H1 (cell line): ENCODE results near the gene CITED4. TPM values are rescaled to one million over a fixed set of nuclear protein-coding genes. Genes with fewer than 3 reads are reported as not detected.

Experiments used
- CTCF ChIA-PET: fragments of 300-600 bp; sonication (Branson Sonifier 250); formaldehyde crosslinking; loops from one replicate; lab custom pipeline; 2021; ENCODE audit not compliant: partially characterized antibody; lab: Charles Lee
- POLR2A ChIA-PET: fragments of 300-600 bp; sonication (Branson Sonifier 250); formaldehyde crosslinking; loops from one replicate; lab custom pipeline; 2021; ENCODE audit warnings: inconsistent platforms; ENCODE audit not compliant: partially characterized antibody; lab: Charles Lee
- DNase-seq, 2 experiments: peaks; one replicate each; pipeline versions ENCODE4 v3.0.0 to v3.0.0-alpha.2; 2010 to 2022; ENCODE audit warnings: low spot score in 2 of 2, low read depth in 1 of 2, mixed read lengths in 1 of 2
- FAIRE-seq: peaks from 2 replicates; lab custom pipeline; 2011; peaks lifted over from hg19 to GRCh38; lab: Jason Lieb, UNC
- H2AFZ ChIP-seq: 2 replicates; pipeline ENCODE4 v1.8.1; 2012; ENCODE audit warnings: low read length, inconsistent platforms
- H2AK5ac ChIP-seq: 2 replicates; pipeline ENCODE4 v1.6.1; 2013; ENCODE audit warnings: low read depth, low read length
- H2BK120ac ChIP-seq: replicated peaks from 2 replicates; pipeline ENCODE3; 2013; ENCODE audit warnings: low read depth, low read length, inconsistent platforms
- H2BK12ac ChIP-seq: 2 replicates; pipeline ENCODE4 v1.6.1; 2013; ENCODE audit warnings: low read depth, low read length
- H2BK15ac ChIP-seq: 2 replicates; pipeline ENCODE4 v1.6.1; 2013; ENCODE audit warnings: low read length
- H2BK20ac ChIP-seq: 2 replicates; pipeline ENCODE4 v1.6.1; 2013; ENCODE audit warnings: low read length
- H2BK5ac ChIP-seq: 2 replicates; pipeline ENCODE4 v1.6.1; 2013; ENCODE audit warnings: low read depth, low read length
- H3K14ac ChIP-seq: 2 replicates; pipeline ENCODE4 v1.6.1; 2013; ENCODE audit warnings: inconsistent platforms; ENCODE audit not compliant: insufficient read length
- H3K18ac ChIP-seq: 2 replicates; pipeline ENCODE4 v1.6.1; 2013; ENCODE audit warnings: low read length; ENCODE audit errors: extremely low read depth
- H3K23ac ChIP-seq: 2 replicates; pipeline ENCODE4 v1.6.1; 2013; ENCODE audit warnings: inconsistent platforms; ENCODE audit not compliant: insufficient read length
- H3K23me2 ChIP-seq: 2 replicates; pipeline ENCODE4 v1.6.1; 2013; ENCODE audit warnings: low read depth, low read length
- H3K27ac ChIP-seq: 2 replicates; pipeline ENCODE4 v1.6.1; 2011; ENCODE audit warnings: low read depth, low read length, inconsistent platforms
- H3K27me3 ChIP-seq, 4 experiments: replicated peaks in 1 of 4; 1 replicate in 1 of 4; 2 replicates in 3 of 4; pipeline versions ENCODE4 v1.6.1 to v1.8.1; 2011 to 2013; ENCODE audit warnings: low read length in 3 of 4, mild to moderate bottlenecking in 3 of 4, inconsistent platforms in 2 of 4, mixed read lengths in 2 of 4, moderate library complexity in 1 of 4; ENCODE audit not compliant: control insufficient read depth in 3 of 4, insufficient read depth in 3 of 4; ENCODE audit errors: extremely low read depth in 1 of 4
- H3K36me3 ChIP-seq, 4 experiments: 2 replicates each; pipeline versions ENCODE4 v1.6.1 to v1.8.1; 2011 to 2013; ENCODE audit warnings: mild to moderate bottlenecking in 4 of 4, low read length in 3 of 4, moderate library complexity in 2 of 4, control low read depth in 1 of 4, inconsistent platforms in 1 of 4; ENCODE audit not compliant: insufficient read depth in 4 of 4, control insufficient read depth in 2 of 4
- H3K4ac ChIP-seq: replicated peaks from 2 replicates; pipeline ENCODE3; 2013; ENCODE audit warnings: low read length, low read depth, mixed read lengths, inconsistent platforms; ENCODE audit not compliant: insufficient read length
- H3K4me1 ChIP-seq, 4 experiments: replicated peaks in 1 of 4; 1 replicate in 1 of 4; 2 replicates in 3 of 4; pipeline versions ENCODE4 v1.6.1 to v1.8.1; 2011 to 2013; ENCODE audit warnings: low read length in 3 of 4, inconsistent platforms in 2 of 4, mixed read lengths in 1 of 4; ENCODE audit not compliant: insufficient read depth in 4 of 4, control insufficient read depth in 3 of 4
- H3K4me2 ChIP-seq, 2 experiments: 2 replicates each; pipeline versions ENCODE4 v1.6.1 to v1.8.1; 2011 to 2013; ENCODE audit warnings: low read depth in 2 of 2, low read length in 2 of 2, control low read depth in 1 of 2, inconsistent platforms in 1 of 2, mild to moderate bottlenecking in 1 of 2; ENCODE audit not compliant: insufficient read depth in 1 of 2
- H3K4me3 ChIP-seq, 4 experiments: fragments of 200-600, 300-600 bp in 1 of 4; sonication (generic), shearing (Covaris generic), sonication (Bioruptor Twin) in 1 of 4; 2 replicates each; pipeline versions ENCODE4 v1.5.1 to v1.8.1; 2011 to 2016; ENCODE audit warnings: low read length in 4 of 4, low read depth in 3 of 4, control low read depth in 2 of 4, inconsistent platforms in 2 of 4, mild to moderate bottlenecking in 2 of 4, mixed read lengths in 1 of 4, moderate library complexity in 1 of 4; ENCODE audit not compliant: insufficient read depth in 2 of 4; ENCODE audit errors: extremely low read depth in 1 of 4
- H3K56ac ChIP-seq: replicated peaks from 2 replicates; pipeline ENCODE3; 2013; ENCODE audit warnings: low read depth, mild to moderate bottlenecking, mixed read lengths, low read length, inconsistent platforms; ENCODE audit not compliant: insufficient read length
- H3K79me1 ChIP-seq: 2 replicates; pipeline ENCODE4 v1.6.1; 2013; ENCODE audit warnings: low read depth, low read length, control low read depth
- H3K79me2 ChIP-seq, 2 experiments: 2 replicates each; pipeline versions ENCODE4 v1.6.1 to v1.8.1; 2012 to 2013; ENCODE audit warnings: low read length in 2 of 2, mild to moderate bottlenecking in 2 of 2, inconsistent platforms in 1 of 2; ENCODE audit not compliant: insufficient read depth in 2 of 2, control insufficient read depth in 1 of 2
- H3K9ac ChIP-seq, 4 experiments: replicated peaks in 1 of 4; 1 replicate in 1 of 4; 2 replicates in 3 of 4; pipeline versions ENCODE4 v1.6.1 to v1.8.1; 2011 to 2013; ENCODE audit warnings: low read depth in 3 of 4, low read length in 3 of 4, control low read depth in 2 of 4, mild to moderate bottlenecking in 2 of 4, moderate library complexity in 2 of 4, inconsistent platforms in 1 of 4; ENCODE audit errors: extremely low read depth in 1 of 4
- H3K9me3 ChIP-seq, 2 experiments: 2 replicates each; pipeline versions ENCODE4 v1.6.1 to v1.8.1; 2012 to 2013; ENCODE audit warnings: mild to moderate bottlenecking in 2 of 2, moderate library complexity in 2 of 2, control low read depth in 1 of 2, inconsistent platforms in 1 of 2, low read depth in 1 of 2, low read length in 1 of 2, mixed read lengths in 1 of 2; ENCODE audit not compliant: insufficient read depth in 2 of 2
- H4K20me1 ChIP-seq, 2 experiments: replicated peaks in 1 of 2; 2 replicates each; pipeline versions ENCODE3 to v1.8.1; 2011 to 2013; ENCODE audit warnings: inconsistent platforms in 2 of 2, low read length in 2 of 2, mild to moderate bottlenecking in 1 of 2; ENCODE audit not compliant: insufficient read depth in 2 of 2, control insufficient read depth in 1 of 2
- H4K5ac ChIP-seq: 2 replicates; pipeline ENCODE4 v1.6.1; 2013; ENCODE audit warnings: low read length, low read depth, mixed read lengths, inconsistent platforms; ENCODE audit not compliant: insufficient read length
- H4K8ac ChIP-seq: 2 replicates; pipeline ENCODE4 v1.8.0; 2013; ENCODE audit warnings: mild to moderate bottlenecking, moderate library complexity, low read length, inconsistent platforms; ENCODE audit not compliant: insufficient read depth; ENCODE audit errors: extremely low read depth
- H4K91ac ChIP-seq: replicated peaks from 2 replicates; pipeline ENCODE3; 2013; ENCODE audit warnings: low read length, mixed read lengths, inconsistent platforms; ENCODE audit not compliant: insufficient read length
- CHD1 ChIP-seq: IDR thresholded peaks from 2 replicates; pipeline ENCODE4 v1.6.1; 2012; ENCODE audit warnings: low read depth, low read length, improper control_type of control experiment
- CHD2 ChIP-seq: IDR thresholded peaks from 2 replicates; pipeline ENCODE4 v1.6.1; 2012; ENCODE audit warnings: low read length, improper control_type of control experiment
- EP300 ChIP-seq, 2 experiments: IDR thresholded peaks; 1 replicate in 1 of 2; 2 replicates in 1 of 2; pipeline ENCODE4 v1.6.1; 2011 to 2012; ENCODE audit warnings: low read depth in 2 of 2, low read length in 2 of 2, mild to moderate bottlenecking in 2 of 2, borderline replicate concordance in 1 of 2, inconsistent platforms in 1 of 2, moderate library complexity in 1 of 2
- GTF2F1 ChIP-seq: IDR thresholded peaks from 2 replicates; pipeline ENCODE4 v1.6.1; 2012; ENCODE audit warnings: low read depth, low read length, improper control_type of control experiment, borderline replicate concordance
- KDM1A ChIP-seq: fragments of 200-600, 300-600 bp; sonication (generic); IDR thresholded peaks from 2 replicates; pipeline ENCODE4 v1.7.1; 2016; ENCODE audit warnings: mild to moderate bottlenecking, low read length, borderline replicate concordance
- KDM4A ChIP-seq: IDR thresholded peaks from one replicate; pipeline ENCODE4 v1.7.1; 2012; ENCODE audit warnings: low read depth, mild to moderate bottlenecking, moderate library complexity, low read length, inconsistent platforms; ENCODE audit not compliant: severe bottlenecking
- MAX ChIP-seq: IDR thresholded peaks from 2 replicates; pipeline ENCODE4 v1.6.1; 2012; ENCODE audit warnings: inconsistent platforms
- POLR2AphosphoS5 ChIP-seq: IDR thresholded peaks from 2 replicates; pipeline ENCODE4 v1.6.1; 2011; ENCODE audit warnings: low read depth, low read length
- SP4 ChIP-seq: IDR thresholded peaks from 2 replicates; pipeline ENCODE4 v1.6.1; 2012; ENCODE audit warnings: low read length, inconsistent platforms
- SRF ChIP-seq: IDR thresholded peaks from 2 replicates; pipeline ENCODE4 v1.6.1; 2011; ENCODE audit warnings: mild to moderate bottlenecking, low read depth, low read length, moderate library complexity
- TCF12 ChIP-seq: IDR thresholded peaks from 2 replicates; pipeline ENCODE4 v1.6.1; 2011; ENCODE audit warnings: low read depth, mild to moderate bottlenecking, low read length
- TEAD4 ChIP-seq: IDR thresholded peaks from 2 replicates; pipeline ENCODE4 v1.6.1; 2012; ENCODE audit warnings: low read depth, low read length, inconsistent platforms, mixed read lengths
- ZNF274 ChIP-seq: IDR thresholded peaks from 2 replicates; pipeline ENCODE4 v1.7.0; 2012; ENCODE audit warnings: low read length, borderline replicate concordance; ENCODE audit errors: extremely low read depth
- WGBS, 2 experiments: shearing (Covaris generic) in 1 of 2; methylation state at CpG; one replicate each; pipeline versions ENCODE4 v1.1.6 to v1.1.7; 2013 to 2015; ENCODE audit warnings: low lambda C conversion rate in 2 of 2, mixed read lengths in 2 of 2, inconsistent platforms in 1 of 2, low coverage in 1 of 2, missing lambda C conversion rate in 1 of 2; ENCODE audit not compliant: insufficient replicate concordance in 2 of 2, insufficient coverage in 1 of 2, insufficient read length in 1 of 2; ENCODE audit errors: extremely low coverage in 1 of 2, missing lambda C conversion rate in 1 of 2; 5-methylcytosine and 5-hydroxymethylcytosine counted together
- polyA plus RNA-seq, 7 experiments: library from polyadenylated mRNA; depleted of rRNA in 3 of 7; stranded (reverse) in 5 of 7; unstranded in 2 of 7; fragments of >200 nt in 5 of 7; fragments of 200-250 nt in 2 of 7; gene quantifications; 1 replicate in 5 of 7; 2 replicates in 1 of 7; 4 replicates in 1 of 7; pipeline versions ENCODE4 v1.2.1 to v1.2.3, GENCODE V29; 2011 to 2013; ENCODE audit warnings: missing spikeins in 2 of 7, mixed read lengths in 2 of 7
- total RNA-seq: library from RNA; stranded (reverse); fragmentation: NEBNext Ultra II Directional; extraction: Animal tissue kit (Norgen Biotek cat#: 25700); gene quantifications from 2 replicates; pipeline ENCODE4 v1.2.1, GENCODE V29; 2021

Gene CITED4
- total and polyA plus RNA-seq, 2 of the 8 experiments (the other 6 are each of a cell fraction or from before 2014, with no cell fraction given) = 5.4 to 16.3 TPM

- Histone ChIP-seq H4K5ac (no peak overlapping the region), H3K4me1 (no peaks in the 10 kb centered on the region), H3K23ac (no peak overlapping the region), H2BK120ac (no peak overlapping the region), H3K4me3 (no peak overlapping the region), H3K36me3 (no peaks in the 10 kb centered on the region), H2BK20ac (no peak overlapping the region), H3K4ac (no peak overlapping the region), H2BK15ac (no peak overlapping the region), H2AFZ (no peak overlapping the region), H3K56ac (no peak overlapping the region), H3K23me2 (no peaks in the 10 kb centered on the region), H3K27ac (no peak overlapping the region), H4K91ac (no peak overlapping the region), H3K79me2 (no peaks in the 10 kb centered on the region), H3K4me2 (no peak overlapping the region), H3K9ac (no peak overlapping the region), H3K27me3 (no peaks in the 10 kb centered on the region), H4K20me1 (no peaks in the 10 kb centered on the region), H3K79me1 (no peaks in the 10 kb centered on the region), H2AK5ac (no peak overlapping the region), H4K8ac (peak overlapping the region; percentile 59; the same call in 1 of the 2 replicates), H3K9me3 (no peaks in the 10 kb centered on the region), H3K18ac (no peak overlapping the region), H3K14ac (no peak overlapping the region), H2BK12ac (no peak overlapping the region), H2BK5ac (no peak overlapping the region)
- FAIRE-seq (no peak), DNase-seq (no peak)
- POLR2A ChIA-PET = interaction anchor here (1.1 to 1.3 kb wide), 2 partner anchors 8 kb away, joined by 3 read pairs; no protein-coding TSS in a partner anchor
- CTCF ChIA-PET = interaction anchor here (0.6 to 4.0 kb wide), 9 partner anchors 10 to 146 kb away, joined by 3 to 31 read pairs (median 3); no protein-coding TSS in a partner anchor
- WGBS, 2 experiments = 93% methylated on average over 22 of the region's 22 CpGs; no CpG with 5 or more reads in 1 of the 2 experiments
- TF ChIP-seq TEAD4 = no peak
- no peak for TF ChIP-seq KDM4A
- TF ChIP-seq SP4 = no peak
- TF ChIP-seq CHD1 = no peak
- TF ChIP-seq POLR2AphosphoS5 = no peak
- no peak for TF ChIP-seq ZNF274
- no peak for TF ChIP-seq GTF2F1
- TF ChIP-seq SRF = no peak
- no peak for TF ChIP-seq EP300 (IDR thresholded peaks at IDR 0.05; ENCODE audit: borderline replicate concordance in 1 of 2, low read depth in 2 of 2, low read length in 2 of 2)
- no peak for TF ChIP-seq MAX
- TF ChIP-seq CHD2 = no peak
- TF ChIP-seq KDM1A = no peak
- TF ChIP-seq TCF12 = no peak
These were observed 31.0 kb downstream of the CITED4 start for GRCh38 chr1:40831001-40831732.
